ENCODE results near the gene PXDN. TPM values are rescaled to one million over a fixed set of nuclear protein-coding genes. Genes with fewer than 3 reads are reported as not detected.
"Not testable (repeated sequence)": the region's sequence is repeated elsewhere in the genome, so short reads cannot be mapped to it uniquely, and the experiment has no call there.

PXDN gene
- total and polyA plus RNA-seq, 3 experiments from 2014 or later = 0.39 to 3.3 (median 1.00) TPM

DNA sequence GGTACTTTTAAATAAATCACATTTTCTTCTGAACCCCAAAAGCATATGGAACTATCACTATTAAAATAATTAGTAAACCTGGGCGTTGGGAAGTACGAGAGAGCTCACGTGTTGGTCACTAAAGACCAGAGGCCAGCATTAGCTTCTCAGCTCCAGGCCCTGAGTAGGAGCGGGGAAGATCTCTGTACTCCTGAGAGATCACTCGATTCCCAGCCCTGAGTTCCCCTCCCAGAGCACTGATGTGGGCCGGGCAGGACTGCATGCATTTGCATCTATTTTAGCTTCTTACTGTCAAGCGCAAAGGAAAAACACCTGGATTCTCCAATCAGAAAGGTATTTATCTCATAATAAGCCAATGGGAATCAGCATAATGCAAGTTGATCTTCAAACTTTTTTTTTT is 6.2 kb downstream of the PXDN start:
- no peaks in the 10 kb centered on the region for H3K9me3 ChIP-seq (ENCODE audit: low read length)
- H3K36me3 Mint-ChIP-seq = no peaks in the 10 kb centered on the region
- no peaks in the 10 kb centered on the region for H3K4me1 ChIP-seq (ENCODE audit: insufficient read depth, low read length)
- peaks cover 4 to 16% of the 10 kb centered on the region in 2 donors for H3K27me3 Mint-ChIP-seq
- no peak overlapping the region for H3K27ac Mint-ChIP-seq
- H3K4me3 Mint-ChIP-seq = no peak overlapping the region
- H3K4me1 Mint-ChIP-seq = peaks cover 2 to 5% (median 5%) of the 10 kb centered on the region in 3 donors
- H3K27ac ChIP-seq (ENCODE audit: low read depth, low read length) = no peak overlapping the region
- peaks cover 5% of the 10 kb centered on the region for H3K27me3 ChIP-seq (ENCODE audit: insufficient read depth, low read length, poor library complexity, severe bottlenecking)
- no peak for DNase-seq
- CTCF ChIA-PET = interaction anchor here (1.4 kb wide), 1 partner anchor 32 kb away, joined by 3 read pairs; no protein-coding TSS in a partner anchor
- H3K4me3 ChIP-seq (ENCODE audit: low read length) = no peak overlapping the region
- H3K9me3 Mint-ChIP-seq = peaks cover 0 to 5% (median 0%) of the 10 kb centered on the region in 5 donors
- POLR2A ChIA-PET = no interaction called here
- H3K36me3 ChIP-seq (ENCODE audit: insufficient read depth, low read length) = no peaks in the 10 kb centered on the region

DNA sequence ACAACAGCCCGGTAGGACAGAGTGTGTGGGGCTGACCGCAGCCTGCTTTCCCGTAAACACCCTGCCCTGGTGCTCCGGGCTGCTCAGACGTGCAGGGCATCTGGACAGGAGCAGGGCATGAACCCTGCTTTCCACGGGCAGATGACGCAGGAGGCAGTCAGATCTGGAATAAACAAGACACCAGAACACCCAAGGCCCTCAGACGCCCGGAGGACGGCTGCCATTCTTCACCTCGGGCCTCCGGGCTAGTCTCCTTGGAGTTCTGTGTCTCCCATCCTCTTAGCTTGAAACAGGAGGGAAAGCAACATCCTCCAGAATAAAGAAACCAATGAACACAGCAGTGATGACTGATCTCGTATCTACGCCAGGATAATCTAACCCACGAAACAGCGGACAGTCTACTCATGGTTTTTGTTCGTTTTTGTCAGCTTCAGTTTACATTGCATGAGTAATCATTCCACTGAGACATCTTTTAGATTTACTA is 7.3 kb downstream of the PXDN start:
- H3K27ac Mint-ChIP-seq = no peak overlapping the region
- peaks cover 0 to under 1% (median 0%) of the 10 kb centered on the region in 3 donors for H3K4me1 Mint-ChIP-seq
- peaks cover 3% of the 10 kb centered on the region for H3K27me3 ChIP-seq (ENCODE audit: insufficient read depth, low read length, poor library complexity, severe bottlenecking)
- CTCF ChIA-PET = no interaction called here
- DNase-seq = no peak
- H3K4me3 ChIP-seq (ENCODE audit: low read length) = no peak overlapping the region
- no peaks in the 10 kb centered on the region for H3K36me3 ChIP-seq (ENCODE audit: insufficient read depth, low read length)
- POLR2A ChIA-PET = no interaction called here
- H3K9me3 ChIP-seq (ENCODE audit: low read length) = no peaks in the 10 kb centered on the region
- H3K4me3 Mint-ChIP-seq = no peak overlapping the region
- peaks cover under 1 to 9% of the 10 kb centered on the region in 2 donors for H3K27me3 Mint-ChIP-seq
- no peak overlapping the region for H3K27ac ChIP-seq (ENCODE audit: low read depth, low read length)
- no peaks in the 10 kb centered on the region for H3K4me1 ChIP-seq (ENCODE audit: insufficient read depth, low read length)
- peaks cover 0 to 5% (median 0%) of the 10 kb centered on the region in 5 donors for H3K9me3 Mint-ChIP-seq
- H3K36me3 Mint-ChIP-seq = no peaks in the 10 kb centered on the region

DNA sequence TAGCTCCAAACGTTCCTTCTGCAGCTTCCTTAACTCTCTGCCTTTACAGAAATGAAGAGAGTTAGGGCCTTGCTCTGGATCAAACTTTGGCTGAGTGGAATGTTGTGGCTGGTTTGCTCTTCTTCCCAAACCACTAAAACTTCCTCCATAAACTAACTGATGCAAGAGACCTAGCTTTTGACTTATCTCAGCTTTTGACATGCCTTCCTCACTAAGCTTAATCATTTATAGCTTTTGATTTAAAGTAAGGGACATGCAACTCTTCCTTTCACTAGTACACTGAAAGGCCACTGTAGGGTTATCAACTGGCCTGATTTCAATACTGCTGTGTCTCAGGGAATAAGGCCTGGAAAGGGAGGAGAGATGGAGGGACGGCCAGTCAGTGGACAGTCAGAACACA is 8.3 kb downstream of the PXDN start:
- Mint-ChIP-seq H3K27ac (no peak overlapping the region), H3K36me3 (no peaks in the 10 kb centered on the region), H3K27me3 (no peaks in the 10 kb centered on the region), H3K9me3 (peaks cover 0 to 4% (median 0%) of the 10 kb centered on the region in 5 donors), H3K4me1 (no peaks in the 10 kb centered on the region), H3K4me3 (no peak overlapping the region)
- H3K27me3 ChIP-seq (ENCODE audit: insufficient read depth, low read length, poor library complexity, severe bottlenecking) = no peaks in the 10 kb centered on the region
- ChIA-PET POLR2A (no interaction called here), CTCF (no interaction called here)
- no peak for DNase-seq
- H3K4me1 ChIP-seq (ENCODE audit: insufficient read depth, low read length) = no peaks in the 10 kb centered on the region
- no peak overlapping the region for H3K27ac ChIP-seq (ENCODE audit: low read depth, low read length)
- H3K4me3 ChIP-seq (ENCODE audit: low read length) = no peak overlapping the region
- no peaks in the 10 kb centered on the region for H3K9me3 ChIP-seq (ENCODE audit: low read length)
- no peaks in the 10 kb centered on the region for H3K36me3 ChIP-seq (ENCODE audit: insufficient read depth, low read length)

DNA sequence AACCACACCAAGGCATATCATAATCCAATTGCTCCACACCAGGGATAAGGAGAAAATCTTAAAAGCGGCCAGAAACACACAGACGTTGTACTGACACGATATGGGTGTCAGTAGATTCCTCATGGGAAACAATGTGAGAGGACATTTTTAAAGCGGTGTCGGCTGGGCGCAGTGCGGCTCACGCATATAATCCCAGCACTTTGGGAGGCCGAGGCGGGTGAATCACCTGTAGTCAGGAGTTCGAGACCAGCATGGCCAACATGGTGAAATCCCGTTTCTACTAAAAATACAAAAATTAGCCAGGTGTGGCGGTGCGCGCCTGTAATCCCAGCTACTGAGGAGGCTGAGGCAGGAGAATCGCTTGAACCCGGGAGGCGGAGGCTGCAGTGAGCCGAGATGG is 11.0 kb downstream of the PXDN start:
- H3K4me1 Mint-ChIP-seq; H3K36me3 Mint-ChIP-seq; CTCF ChIA-PET; H3K36me3 ChIP-seq (ENCODE audit: insufficient read depth, low read length); H3K9me3 Mint-ChIP-seq; H3K4me3 Mint-ChIP-seq; H3K9me3 ChIP-seq (ENCODE audit: low read length); H3K27me3 Mint-ChIP-seq; H3K27ac Mint-ChIP-seq; DNase-seq; H3K4me1 ChIP-seq (ENCODE audit: insufficient read depth, low read length); H3K27me3 ChIP-seq (ENCODE audit: insufficient read depth, low read length, poor library complexity, severe bottlenecking); H3K27ac ChIP-seq (ENCODE audit: low read depth, low read length); H3K4me3 ChIP-seq (ENCODE audit: low read length); POLR2A ChIA-PET: not testable (repeated sequence)

DNA sequence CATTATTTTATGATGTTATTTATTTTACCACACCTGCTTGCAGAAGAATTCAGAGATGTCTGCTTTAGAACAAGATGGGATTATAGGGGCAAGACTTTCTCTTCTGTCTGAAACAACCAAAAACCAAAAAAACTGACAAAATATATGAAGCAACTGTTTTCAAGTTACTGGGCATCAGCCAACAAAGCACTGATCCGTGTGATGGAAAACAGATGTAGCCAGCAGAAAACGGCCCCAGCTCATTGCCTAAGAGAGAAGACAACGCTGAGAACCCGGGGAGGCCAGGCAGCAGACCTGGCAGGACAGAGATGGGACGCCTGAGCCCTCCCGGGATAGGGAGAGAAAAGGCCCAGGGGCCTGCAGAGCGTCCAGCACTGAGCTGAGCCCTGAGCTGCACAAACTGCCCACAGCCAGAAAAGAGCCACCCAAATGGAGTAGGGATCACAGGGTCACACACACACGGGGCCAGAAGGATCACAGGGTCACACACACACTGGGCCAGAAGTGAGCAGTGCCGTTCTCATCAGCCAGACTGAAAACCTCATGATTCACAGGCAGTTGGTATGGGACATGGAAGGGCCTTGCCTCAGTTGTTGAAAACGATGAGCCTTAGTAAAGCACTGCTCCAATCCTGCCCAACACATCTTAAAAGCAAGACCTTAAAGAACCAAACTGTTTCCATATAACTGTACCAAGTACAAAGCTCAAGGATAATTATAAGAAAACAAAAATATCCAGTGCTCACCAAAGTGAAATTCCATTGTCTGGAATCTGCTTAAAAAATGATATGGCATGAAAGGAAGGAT is 12.1 kb downstream of the PXDN start:
- ChIA-PET CTCF (no interaction called here), POLR2A (no interaction called here)
- Histone ChIP-seq H3K4me1 (ENCODE audit: insufficient read depth, low read length) (no peaks in the 10 kb centered on the region), H3K4me3 (ENCODE audit: low read length) (no peak overlapping the region), H3K36me3 (ENCODE audit: insufficient read depth, low read length) (no peaks in the 10 kb centered on the region), H3K27me3 (ENCODE audit: insufficient read depth, low read length, poor library complexity, severe bottlenecking) (no peaks in the 10 kb centered on the region), H3K9me3 (ENCODE audit: low read length) (no peaks in the 10 kb centered on the region), H3K27ac (ENCODE audit: low read depth, low read length) (no peak overlapping the region)
- Mint-ChIP-seq H3K9me3 (peaks cover 0 to 4% (median 1%) of the 10 kb centered on the region in 5 donors), H3K36me3 (no peaks in the 10 kb centered on the region), H3K27ac (no peak overlapping the region), H3K4me3 (no peak overlapping the region), H3K27me3 (no peaks in the 10 kb centered on the region), H3K4me1 (peaks cover 0 to 1% (median 0%) of the 10 kb centered on the region in 3 donors)
- no peak for DNase-seq

DNA sequence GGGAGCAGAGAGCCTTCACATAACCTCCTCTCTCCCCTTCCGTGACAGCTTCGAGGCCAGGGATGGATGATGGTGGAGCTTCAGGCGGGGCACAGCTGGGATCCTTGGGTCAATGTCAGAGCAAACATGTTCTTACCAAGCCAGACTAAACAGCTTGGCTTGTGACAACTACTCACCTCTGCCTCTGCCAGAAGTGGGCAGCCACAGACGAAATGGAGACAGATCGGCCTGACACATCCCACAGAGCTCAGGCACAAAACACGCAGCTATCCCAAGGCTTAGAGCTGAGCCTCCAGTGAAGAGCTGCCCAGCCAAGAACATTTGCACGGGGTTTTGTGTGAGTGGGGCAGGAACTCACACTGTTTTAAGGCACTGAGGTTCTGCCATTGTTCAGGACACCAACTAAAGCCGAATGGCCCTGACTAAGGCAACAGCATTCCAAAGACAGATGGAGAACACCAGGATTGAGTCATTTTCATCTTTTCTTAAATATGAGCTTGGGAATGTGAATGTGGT is 12.8 kb downstream of the PXDN start:
- Mint-ChIP-seq H3K9me3 (peaks cover 0 to 5% (median 1%) of the 10 kb centered on the region in 5 donors), H3K27me3 (no peaks in the 10 kb centered on the region), H3K36me3 (no peaks in the 10 kb centered on the region), H3K27ac (no peak overlapping the region), H3K4me1 (peaks cover 0 to 1% (median 0%) of the 10 kb centered on the region in 3 donors), H3K4me3 (no peak overlapping the region)
- ChIA-PET CTCF (no interaction called here), POLR2A (no interaction called here)
- H3K27me3 ChIP-seq (ENCODE audit: insufficient read depth, low read length, poor library complexity, severe bottlenecking) = no peaks in the 10 kb centered on the region
- H3K27ac ChIP-seq (ENCODE audit: low read depth, low read length) = no peak overlapping the region
- H3K4me1 ChIP-seq (ENCODE audit: insufficient read depth, low read length) = no peaks in the 10 kb centered on the region
- DNase-seq = no peak
- no peak overlapping the region for H3K4me3 ChIP-seq (ENCODE audit: low read length)
- H3K36me3 ChIP-seq (ENCODE audit: insufficient read depth, low read length) = no peaks in the 10 kb centered on the region
- no peaks in the 10 kb centered on the region for H3K9me3 ChIP-seq (ENCODE audit: low read length)

DNA sequence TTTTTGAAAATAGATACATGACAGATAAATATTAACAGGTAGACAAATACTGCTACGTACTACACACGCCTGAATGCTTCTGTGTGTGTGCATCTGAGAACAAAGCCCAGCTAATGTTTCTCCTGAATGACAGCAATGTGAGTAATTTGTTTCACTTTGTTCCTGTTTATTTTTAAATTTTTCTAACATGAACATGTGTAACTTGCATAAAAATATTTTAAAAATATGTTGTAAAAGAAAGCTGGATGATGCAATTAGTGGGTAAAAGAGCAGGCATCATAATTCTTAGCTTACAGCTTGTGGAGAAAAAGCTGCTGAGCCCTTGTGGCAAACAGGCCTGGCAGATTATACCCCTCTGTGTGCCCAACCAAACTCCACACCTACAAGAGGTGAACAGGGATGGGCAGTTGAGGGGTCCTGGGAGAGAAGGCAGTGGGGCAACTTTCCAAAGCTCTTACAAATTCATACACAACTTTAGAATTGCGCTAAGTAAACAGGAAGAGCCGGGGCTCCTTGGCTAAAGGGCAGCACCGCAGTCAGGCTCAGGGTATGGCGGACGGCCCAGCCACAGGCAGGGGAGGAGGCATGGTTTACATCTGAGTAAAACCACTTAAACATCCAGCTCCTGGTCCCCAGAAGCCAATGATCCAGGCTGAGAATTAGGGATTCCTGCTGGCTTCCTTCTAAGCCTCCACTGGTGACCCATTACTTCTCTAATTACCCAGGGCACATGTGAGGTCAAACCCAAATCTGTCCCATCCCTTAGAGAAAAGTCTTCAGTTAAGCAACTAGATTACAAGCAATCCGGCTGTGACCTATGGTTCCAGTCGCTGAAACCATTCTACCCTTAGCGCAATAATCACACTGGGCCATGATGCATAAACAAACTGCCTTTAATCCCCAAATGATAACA is 14.0 kb downstream of the PXDN start:
- H3K27me3 Mint-ChIP-seq = no peaks in the 10 kb centered on the region
- H3K4me1 Mint-ChIP-seq = peaks cover 0 to 1% (median 0%) of the 10 kb centered on the region in 3 donors
- peak overlapping the region in 1 of 8 donors; percentile 5 for H3K27ac Mint-ChIP-seq
- H3K36me3 ChIP-seq (ENCODE audit: insufficient read depth, low read length) = no peaks in the 10 kb centered on the region
- POLR2A ChIA-PET = no interaction called here
- H3K9me3 Mint-ChIP-seq = peaks cover 0 to 5% (median 1%) of the 10 kb centered on the region in 5 donors
- no peaks in the 10 kb centered on the region for H3K36me3 Mint-ChIP-seq
- H3K4me3 ChIP-seq (ENCODE audit: low read length) = no peak overlapping the region
- no peak overlapping the region for H3K27ac ChIP-seq (ENCODE audit: low read depth, low read length)
- H3K9me3 ChIP-seq (ENCODE audit: low read length) = no peaks in the 10 kb centered on the region
- no peak overlapping the region for H3K4me3 Mint-ChIP-seq
- no peaks in the 10 kb centered on the region for H3K4me1 ChIP-seq (ENCODE audit: insufficient read depth, low read length)
- CTCF ChIA-PET = no interaction called here
- H3K27me3 ChIP-seq (ENCODE audit: insufficient read depth, low read length, poor library complexity, severe bottlenecking) = no peaks in the 10 kb centered on the region
- DNase-seq = no peak

DNA sequence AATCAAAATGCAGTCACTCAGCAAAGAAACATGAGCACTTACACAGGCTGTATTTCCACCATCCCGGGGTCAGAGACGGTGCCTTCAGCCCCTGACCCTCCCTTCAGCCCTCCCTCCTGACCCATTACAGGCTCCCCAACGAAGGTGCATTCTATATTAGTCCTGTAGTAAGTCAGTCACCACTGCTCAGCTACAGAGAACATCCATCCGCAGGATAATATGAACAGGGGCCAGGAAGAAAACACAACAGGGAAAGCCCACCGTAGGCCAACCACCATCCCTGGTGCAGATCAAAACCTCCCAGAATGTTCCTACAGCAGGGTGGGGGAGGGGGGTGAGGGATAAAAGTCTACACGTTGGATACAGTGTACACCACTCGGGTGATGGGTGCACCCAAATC is 15.1 kb downstream of the PXDN start:
- Histone ChIP-seq H3K27ac (ENCODE audit: low read depth, low read length) (no peak overlapping the region), H3K9me3 (ENCODE audit: low read length) (no peaks in the 10 kb centered on the region), H3K27me3 (ENCODE audit: insufficient read depth, low read length, poor library complexity, severe bottlenecking) (no peaks in the 10 kb centered on the region), H3K4me3 (ENCODE audit: low read length) (no peak overlapping the region), H3K36me3 (ENCODE audit: insufficient read depth, low read length) (no peaks in the 10 kb centered on the region), H3K4me1 (ENCODE audit: insufficient read depth, low read length) (no peaks in the 10 kb centered on the region)
- CTCF ChIA-PET = no interaction called here
- no peaks in the 10 kb centered on the region for H3K27me3 Mint-ChIP-seq
- H3K4me3 Mint-ChIP-seq = no peak overlapping the region
- DNase-seq = no peak
- peaks cover 0 to 1% (median 0%) of the 10 kb centered on the region in 3 donors for H3K4me1 Mint-ChIP-seq
- H3K36me3 Mint-ChIP-seq = no peaks in the 10 kb centered on the region
- no peak overlapping the region for H3K27ac Mint-ChIP-seq
- peaks cover 0 to 5% (median 3%) of the 10 kb centered on the region in 5 donors for H3K9me3 Mint-ChIP-seq
- POLR2A ChIA-PET = no interaction called here

All from CD8-positive, alpha-beta memory T cell (primary cell).